ENCODE measurements around the gene FBXL5.
"Not testable (repeated sequence)": the region's sequence is repeated elsewhere in the genome, so short reads cannot be mapped to it uniquely, and the experiment has no call there.

FBXL5 gene

GRCh38 chr4:15648600-15648999, 6.6 kb downstream of the FBXL5 start:
- DNase-seq, result no peak

GRCh38 chr4:15638418-15638817, 16.7 kb downstream of the FBXL5 start:
- no peak for DNase-seq

DNA sequence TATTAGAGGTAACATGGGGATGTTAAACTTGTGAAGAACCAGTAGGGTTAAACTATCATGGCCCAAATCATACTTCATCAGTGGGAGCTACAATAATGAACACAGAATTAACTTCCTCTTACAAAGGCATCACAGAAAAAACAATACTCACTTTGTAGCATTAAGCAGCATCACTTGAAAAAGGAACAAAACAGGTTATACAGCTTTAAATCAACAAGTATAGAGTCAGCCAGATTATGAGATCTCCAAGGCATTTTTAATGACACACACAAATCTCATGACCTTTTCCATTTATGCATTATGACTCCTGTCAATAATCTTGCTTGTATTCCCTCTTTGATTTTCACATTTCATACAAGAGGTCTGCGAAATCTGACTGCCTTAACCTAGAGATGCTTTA, 18.3 kb downstream of the FBXL5 start:
- no peak for DNase-seq

DNA sequence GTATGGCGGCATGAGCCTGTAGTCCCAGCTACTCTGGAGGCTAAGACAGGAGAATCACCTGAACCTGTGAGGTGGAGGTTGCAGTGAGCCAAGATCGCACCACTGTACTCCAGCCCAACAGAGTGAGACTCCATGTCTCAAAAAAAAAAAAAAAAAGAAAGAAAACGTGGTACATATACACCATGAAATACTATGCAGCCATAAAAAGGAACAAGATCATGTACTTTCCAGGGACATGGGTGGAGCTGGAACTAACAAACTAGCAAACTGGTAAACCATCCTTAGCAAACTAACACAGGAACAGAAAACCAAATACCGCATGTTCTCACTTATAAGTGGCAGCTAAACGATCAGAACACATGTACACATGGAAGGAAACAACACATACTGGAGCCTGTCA, 37.8 kb downstream of the FBXL5 start:
- not testable (repeated sequence) for DNase-seq

- DNase-seq, result not testable (repeated sequence)
Measured at GRCh38 chr4:15614891-15615290, 40.3 kb downstream of the FBXL5 start.

- DNase-seq, result no peak
Measured at GRCh38 chr4:15612136-15612535, 43.0 kb downstream of the FBXL5 start.

- DNase-seq, result no peak
Measured at GRCh38 chr4:15610855-15611254, 44.3 kb downstream of the FBXL5 start.

- DNase-seq, result no peak
Measured at GRCh38 chr4:15605537-15605936, 49.6 kb downstream of the FBXL5 start.

GRCh38 chr4:15601862-15602261, 53.3 kb downstream of the FBXL5 start:
- no peak for DNase-seq

- no peak for DNase-seq
Measured at GRCh38 chr4:15600176-15600575, 55.0 kb downstream of the FBXL5 start.

- no peak for DNase-seq
Measured at GRCh38 chr4:15598644-15599043, 56.5 kb downstream of the FBXL5 start.

GRCh38 chr4:15592799-15593198, 62.4 kb downstream of the FBXL5 start:
- DNase-seq, result no peak

GRCh38 chr4:15587649-15588048, 67.5 kb downstream of the FBXL5 start:
- DNase-seq, result no peak

GRCh38 chr4:15586066-15586465, 69.1 kb downstream of the FBXL5 start:
- no peak for DNase-seq

- no peak for DNase-seq
Measured at GRCh38 chr4:15585331-15585730, 69.8 kb downstream of the FBXL5 start.

- DNase-seq, result no peak
Measured at GRCh38 chr4:15584785-15585184, 70.4 kb downstream of the FBXL5 start.

GRCh38 chr4:15577508-15577907, 77.6 kb downstream of the FBXL5 start:
- DNase-seq, result no peak

DNA sequence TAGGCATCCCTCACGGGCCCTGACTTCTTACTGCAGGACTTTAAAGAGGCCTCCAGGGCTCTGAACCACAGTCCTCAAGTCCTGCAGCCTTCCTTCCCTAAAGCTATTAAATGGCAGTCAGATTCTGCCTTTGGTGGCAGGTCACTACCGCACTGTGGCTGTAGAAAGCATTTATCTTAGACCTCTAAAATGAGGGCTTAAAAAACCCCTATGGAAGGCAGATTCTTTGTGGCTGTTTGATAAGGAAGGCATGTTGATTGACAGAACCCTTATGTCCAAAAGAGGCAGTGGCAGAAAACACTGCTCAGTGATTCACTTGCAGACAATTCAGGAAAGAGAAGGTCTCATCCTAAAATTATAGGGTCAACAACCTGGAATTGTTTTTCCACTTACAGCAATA, 79.2 kb downstream of the FBXL5 start:
- DNase-seq, result peak; percentile 23

DNA sequence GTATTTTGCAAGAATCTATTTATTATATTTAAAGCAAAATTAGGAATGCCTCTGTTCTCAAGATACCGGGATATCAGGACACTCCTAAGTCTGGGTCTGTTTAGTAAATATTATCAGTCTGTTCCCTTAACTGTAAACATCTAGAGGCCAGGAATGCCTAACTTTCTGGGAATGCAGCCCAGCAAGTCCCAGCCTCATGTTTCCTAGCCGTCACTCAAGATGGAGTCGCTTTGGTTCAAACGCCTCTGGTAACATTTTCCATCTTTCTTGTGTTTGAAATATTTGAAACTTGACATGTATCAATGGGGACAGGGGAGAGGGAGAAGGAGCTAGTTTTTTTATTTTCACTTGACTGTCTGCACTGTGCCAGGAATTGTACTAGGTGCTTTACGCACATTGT, 85.4 kb downstream of the FBXL5 start:
- no peak for DNase-seq

- no peak for DNase-seq
Measured at GRCh38 chr4:15568821-15569220, 86.3 kb downstream of the FBXL5 start.

DNA sequence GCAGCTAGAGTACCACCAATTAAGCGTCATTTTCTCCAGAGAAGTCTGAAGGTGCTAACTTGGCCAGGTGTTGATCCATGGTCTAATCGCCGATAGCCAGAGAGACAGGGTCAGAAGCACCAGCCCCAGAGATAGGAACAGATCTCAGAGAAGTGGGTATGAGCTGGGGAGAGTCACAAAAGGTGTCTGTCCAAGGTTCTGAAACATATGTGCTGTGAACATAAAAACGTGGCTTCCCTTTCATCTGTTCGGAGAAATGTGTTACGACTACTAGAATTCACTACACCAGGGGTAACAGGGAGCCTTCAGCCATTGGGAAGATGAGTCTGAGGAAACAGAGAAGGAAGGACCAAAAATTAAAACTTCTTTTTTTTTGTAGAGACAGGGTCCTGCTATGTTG, 91.3 kb downstream of the FBXL5 start:
- DNase-seq, result no peak

DNA sequence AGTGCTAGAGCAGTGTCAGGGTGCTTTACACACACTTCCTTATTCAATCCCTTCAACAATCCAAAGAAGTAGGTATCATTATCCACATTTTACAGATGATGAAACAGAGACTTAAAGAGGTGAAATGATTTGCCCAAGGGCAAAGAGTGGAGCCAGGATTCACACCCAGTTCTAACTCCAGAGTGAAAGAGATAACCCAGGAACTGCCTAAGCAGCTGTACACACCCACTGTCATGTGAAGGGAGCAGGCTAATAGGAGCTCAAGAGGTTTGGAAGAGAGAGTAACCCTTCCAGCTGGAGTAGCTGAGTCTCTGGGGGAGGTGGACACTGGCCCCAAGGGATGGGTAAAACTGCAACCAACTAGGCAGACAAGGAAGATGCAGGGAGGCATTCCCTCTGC, 92.5 kb downstream of the FBXL5 start:
- DNase-seq, result no peak

DNA sequence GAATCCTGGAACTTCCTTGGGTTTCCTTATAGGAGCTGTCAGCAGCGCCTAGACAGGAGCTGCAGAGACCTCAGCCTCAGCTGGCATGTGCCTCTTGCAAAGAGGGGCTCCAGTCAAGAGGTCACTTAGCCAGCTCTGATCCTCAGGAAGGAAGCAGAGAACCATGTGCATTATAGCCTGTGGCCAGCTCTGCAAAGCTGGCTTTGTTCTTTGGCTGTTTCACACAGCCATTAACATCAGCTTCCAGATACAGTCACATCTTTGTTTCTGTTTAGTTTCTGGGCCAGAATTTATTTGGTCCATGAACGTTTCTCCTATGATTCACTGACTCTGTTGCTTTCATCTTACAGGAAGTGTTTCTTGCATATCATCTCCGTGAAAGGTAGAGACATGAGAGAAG, 93.0 kb downstream of the FBXL5 start:
- DNase-seq, result no peak

DNA sequence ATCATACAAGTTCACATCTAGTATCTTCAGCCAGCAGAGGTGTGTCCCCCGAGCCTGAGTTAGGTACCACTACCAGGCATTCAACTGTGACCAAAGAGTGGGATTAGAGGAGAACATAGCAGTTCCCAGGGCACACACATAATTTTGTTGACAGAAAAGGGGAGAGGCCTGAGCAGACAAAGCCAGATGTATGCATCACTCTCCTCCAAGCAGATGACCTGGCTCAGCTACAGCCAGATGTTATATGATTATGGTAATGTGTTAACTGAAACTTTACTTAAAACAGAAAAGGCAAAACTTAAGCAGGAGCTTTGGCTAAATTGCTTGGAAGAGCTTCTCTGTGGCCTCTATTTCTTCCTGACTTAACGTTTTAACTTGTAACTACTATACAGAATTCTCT, 96.6 kb downstream of the FBXL5 start:
- no peak for DNase-seq

DNA sequence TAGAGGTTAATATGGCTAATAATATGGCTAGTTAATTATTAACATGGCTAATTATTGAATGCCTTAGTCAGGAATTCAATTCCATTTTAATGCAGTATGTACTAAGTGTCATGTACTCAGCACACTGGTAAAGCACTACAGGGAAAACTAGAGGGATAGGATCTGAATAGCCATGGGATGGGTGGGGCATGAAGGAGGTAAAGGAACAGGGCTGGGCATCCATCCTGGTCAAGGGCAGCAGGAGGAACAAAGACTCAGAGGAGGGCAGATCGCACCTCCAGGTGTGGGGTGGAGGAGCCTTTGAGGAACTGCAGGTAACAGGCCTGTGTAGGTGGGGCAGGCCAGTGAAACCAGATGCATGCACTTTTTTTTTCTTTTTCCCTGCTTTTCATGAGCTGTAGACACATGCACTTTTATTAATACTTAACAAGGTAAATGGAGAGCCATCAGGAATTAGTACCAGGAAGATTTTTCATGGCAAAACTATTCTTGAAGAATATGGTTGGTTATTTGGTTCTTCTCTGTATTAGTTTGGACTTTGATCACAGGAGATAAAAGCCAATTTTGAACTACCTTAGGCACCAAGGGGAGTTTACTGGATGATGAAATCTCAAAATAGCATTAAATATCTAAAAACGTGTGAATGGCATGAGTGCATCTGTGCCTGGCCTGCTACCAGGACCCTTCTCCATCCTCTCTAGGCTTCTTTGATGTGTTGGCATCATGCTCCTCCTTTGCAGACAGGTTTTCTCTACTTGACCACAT, 97.2 kb downstream of the FBXL5 start:
- DNase-seq, result no peak

All from NCI-H2227 treated with DMSO at 0.1 percent for 48 hours (cell line).